GM12878 (cell line): ENCODE results near the gene MAP2K4. TPM values are rescaled to one million over a fixed set of nuclear protein-coding genes. Genes with fewer than 3 reads are reported as not detected.

Experiments
- ATAC-seq: fragments of 200-7000 bp; cut with Tn5 transposase; 3 replicates; pipeline ENCODE4 v1.9.1; 2020; ENCODE audit warnings: mild to moderate bottlenecking, moderate library complexity
- BruUV-seq: library from RNA; stranded (reverse); fragments of 400-500 nt; replicated peaks from 2 replicates; lab custom pipeline; 2021; lab: Mats Ljungman, UMichigan
- CTCF ChIA-PET: fragments of 300-600 bp; sonication (Branson Sonifier 250); formaldehyde crosslinking; extraction: SDS; loops from one replicate; lab custom pipeline; 2021; ENCODE audit warnings: inconsistent platforms; lab: Yijun Ruan, JAX
- POLR2A ChIA-PET: fragments of 350-600 bp; formaldehyde crosslinking; extraction: SDS; loops from one replicate; lab custom pipeline; 2021; ENCODE audit warnings: inconsistent platforms; lab: Charles Lee
- RAD21 ChIA-PET: fragments of 300-600 bp; sonication (Branson Sonifier 250); formaldehyde crosslinking; loops from one replicate; lab custom pipeline; 2023; ENCODE audit warnings: antibody characterized with exemption; ENCODE audit not compliant: unreplicated experiment; lab: Charles Lee
- SMC1A ChIA-PET: fragments of 300-600 bp; sonication (Branson Sonifier 250); formaldehyde crosslinking; loops from one replicate; lab custom pipeline; 2023; ENCODE audit not compliant: unreplicated experiment, uncharacterized antibody; lab: Charles Lee
- DNase-seq: peaks from one replicate; pipeline ENCODE4 v3.0.0-alpha.2; 2011; ENCODE audit warnings: low read depth, low spot score
- FAIRE-seq: peaks from 3 replicates; lab custom pipeline; 2011; peaks lifted over from hg19 to GRCh38; lab: Jason Lieb, UNC
- H2AFZ ChIP-seq: 2 replicates; pipeline ENCODE4 v1.6.0; 2011; ENCODE audit warnings: low read depth, low read length, control low read depth; ENCODE audit not compliant: control insufficient read depth
- H3K27ac ChIP-seq: 2 replicates; pipeline ENCODE4 v1.5.1; 2011; ENCODE audit warnings: control low read depth; ENCODE audit not compliant: control insufficient read depth, insufficient read depth
- H3K27me3 ChIP-seq, 2 experiments: replicated peaks in 1 of 2; 2 replicates each; pipeline versions ENCODE4 v1.6.0 to v1.6.1; 2011; ENCODE audit warnings: low read length in 1 of 2; ENCODE audit not compliant: control insufficient read depth in 2 of 2, insufficient read depth in 2 of 2
- H3K36me3 ChIP-seq, 2 experiments: 2 replicates each; pipeline ENCODE4 v1.5.1; 2011; ENCODE audit warnings: low read length in 1 of 2; ENCODE audit not compliant: control insufficient read depth in 2 of 2, insufficient read depth in 2 of 2
- H3K4me1 ChIP-seq: 2 replicates; pipeline ENCODE4 v1.6.1; 2011; ENCODE audit warnings: mild to moderate bottlenecking, low read length, moderate library complexity, mixed read lengths; ENCODE audit not compliant: control insufficient read depth, insufficient read depth
- H3K4me2 ChIP-seq: 2 replicates; pipeline ENCODE4 v1.6.0; 2011; ENCODE audit warnings: control low read depth; ENCODE audit not compliant: control insufficient read depth, insufficient read depth
- H3K4me3 ChIP-seq: fragments of 200-600 bp; sonication (generic); 2 replicates; pipeline ENCODE4 v1.5.1; 2016
- H3K79me2 ChIP-seq: 2 replicates; pipeline ENCODE4 v1.6.0; 2011; ENCODE audit warnings: low read length; ENCODE audit not compliant: control insufficient read depth, insufficient read depth
- H3K9ac ChIP-seq: 2 replicates; pipeline ENCODE4 v1.8.0; 2011; ENCODE audit warnings: low read length, control low read depth, mixed read lengths; ENCODE audit not compliant: control insufficient read depth, insufficient read depth
- H3K9me3 ChIP-seq: replicated peaks from 3 replicates; pipeline ENCODE4 v1.5.1; 2011; ENCODE audit warnings: mild to moderate bottlenecking, low read length; ENCODE audit not compliant: control insufficient read depth, insufficient read depth
- H4K20me1 ChIP-seq: 2 replicates; pipeline ENCODE4 v1.6.0; 2011; ENCODE audit not compliant: control insufficient read depth, insufficient read depth
- ATF2 ChIP-seq: IDR thresholded peaks from 2 replicates; pipeline ENCODE4 v1.6.1; 2012; ENCODE audit warnings: low read length, inconsistent platforms
- BCL3 ChIP-seq: IDR thresholded peaks from 2 replicates; pipeline ENCODE4 v1.6.1; 2011; ENCODE audit warnings: borderline replicate concordance, low read depth, mild to moderate bottlenecking, moderate library complexity, low read length; ENCODE audit not compliant: insufficient read depth, poor library complexity, severe bottlenecking
- NFYB ChIP-seq: IDR thresholded peaks from 2 replicates; pipeline ENCODE4 v1.6.1; 2011; ENCODE audit warnings: low read depth, mild to moderate bottlenecking, low read length, improper control_type of control experiment, moderate library complexity; ENCODE audit not compliant: insufficient read depth
- RAD51 ChIP-seq: fragments of 450-650 bp; IDR thresholded peaks from 2 replicates; pipeline ENCODE4 v1.6.1; 2016; ENCODE audit warnings: moderate library complexity, mild to moderate bottlenecking, inconsistent platforms
- SREBF2 ChIP-seq: IDR thresholded peaks from 2 replicates; pipeline ENCODE4 v1.6.1; 2012; ENCODE audit warnings: mild to moderate bottlenecking, low read length
- YBX1 ChIP-seq: fragments of 450-650 bp; IDR thresholded peaks from 2 replicates; pipeline ENCODE4 v1.6.1; 2016; ENCODE audit warnings: antibody characterized with exemption
- in situ Hi-C: fragments of 300-500 bp; cut with MboI; formaldehyde crosslinking; loops from 9 replicates; pipeline ENCODE4 v1.14.3; 2018; ENCODE audit warnings: mixed read lengths
- intact Hi-C: fragments of 100-400 bp; cut with micrococcal nuclease; formaldehyde crosslinking; loops from one replicate; pipeline ENCODE4 v1.14.2; 2022; ENCODE audit not compliant: unreplicated experiment
- polyA plus RNA-seq, 11 experiments: library from polyadenylated mRNA; depleted of rRNA in 4 of 11; unstranded in 6 of 11; stranded (reverse) in 5 of 11; fragments of >200 nt; fragmentation: Nextera tagmentation in 4 of 11; fragmentation: Illumina TruSeq in 1 of 11; extraction: Ambion mirVana in 4 of 11; extraction: Trizol in 1 of 11; gene quantifications; 1 replicate in 1 of 11; 2 replicates in 10 of 11; pipeline versions ENCODE4 v1.2.1 to v1.2.3, GENCODE V29; 2011 to 2016; ENCODE audit warnings: inconsistent platforms in 2 of 11, missing spikeins in 2 of 11, low read depth in 1 of 11
- total RNA-seq, 4 experiments: library from RNA; depleted of rRNA in 3 of 4; stranded (reverse); fragments of >200 nt in 3 of 4; fragmentation: Illumina TruSeq in 1 of 4; extraction: Trizol in 1 of 4; gene quantifications; 2 replicates each; pipeline versions ENCODE4 v1.2.1 to v1.2.3, GENCODE V29; 2013 to 2021

Gene MAP2K4
- total and polyA plus RNA-seq, 10 of the 15 experiments (the other 5 are each of a cell fraction or from before 2014, with no cell fraction given) = 5.4 to 34.1 (median 25.5) TPM

DNA sequence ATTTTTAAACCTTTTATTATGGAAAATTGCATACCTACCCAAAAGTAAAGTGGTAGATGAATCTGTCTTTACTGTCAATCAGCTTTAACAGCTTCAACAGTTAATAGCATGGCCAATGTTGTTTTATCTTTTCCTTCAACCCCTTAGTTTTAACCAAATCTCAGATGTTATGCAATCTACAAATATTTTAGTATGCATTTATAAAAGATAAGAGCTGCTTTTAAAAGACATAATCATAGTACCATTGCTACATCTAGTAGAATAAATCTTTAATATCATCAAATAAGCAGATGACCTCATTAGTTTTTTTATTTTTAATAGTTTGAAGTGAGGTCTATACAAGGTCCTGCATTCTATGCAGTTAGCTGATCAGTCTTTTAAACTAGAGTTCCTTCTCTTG, 37.9 kb downstream of the MAP2K4 start:
- no peaks in the 10 kb centered on the region for H4K20me1 ChIP-seq
- intact Hi-C loops (no loop called here), in situ Hi-C loops (no loop called here)
- no peak overlapping the region for H3K9ac ChIP-seq
- DNase-seq = no peak
- no peaks in the 10 kb centered on the region for H3K4me1 ChIP-seq
- H3K4me3 ChIP-seq = no peak overlapping the region
- ChIA-PET RAD21 (no interaction called here), CTCF (interaction anchor here (0.9 kb wide), 1 partner anchor 35 kb away, joined by 3 read pairs; no protein-coding TSS in a partner anchor), POLR2A (interaction anchor here (1.0 kb wide), 1 partner anchor 17 kb away, joined by 3 read pairs; no protein-coding TSS in a partner anchor)
- TF ChIP-seq YBX1 = no peak
- no peak for TF ChIP-seq SREBF2
- no peak for TF ChIP-seq RAD51
- TF ChIP-seq BCL3 = no peak
- no peak for TF ChIP-seq NFYB
- TF ChIP-seq ATF2 = no peak
- TF ChIP-seq, all 136 proteins: peak for 0
- no peaks in the 10 kb centered on the region for H3K27me3 ChIP-seq
- H3K27ac ChIP-seq = no peak overlapping the region
- no peak for ATAC-seq
- peaks cover 0 to 3% of the 10 kb centered on the region in 2 experiments; a peak in 1 of 4 replicates for H3K36me3 ChIP-seq
- H2AFZ ChIP-seq = no peak overlapping the region
- SMC1A ChIA-PET = interaction anchor here (1.0 kb wide), 1 partner anchor 12 kb away, joined by 3 read pairs; no protein-coding TSS in a partner anchor
- H3K4me2 ChIP-seq = no peak overlapping the region
- no peaks in the 10 kb centered on the region; the same call in none of the 2 replicates for H3K79me2 ChIP-seq
- no peaks in the 10 kb centered on the region; the same call in 2 of the 3 replicates for H3K9me3 ChIP-seq
- peak; percentile 59 for FAIRE-seq
- BruUV-seq = no TSS peak
